CD14-positive monocyte (primary cell): Measurements from ENCODE around the gene FBXL15. TPM values are rescaled to one million over a fixed set of nuclear protein-coding genes. Genes with fewer than 3 reads are reported as not detected.

Source experiments
- DNase-seq, 3 donors: peaks; one replicate each; pipeline ENCODE4 v3.0.0-alpha.2; 2011 to 2022
- H2AFZ ChIP-seq: 2 replicates; pipeline ENCODE4 v1.6.0; 2012; ENCODE audit warnings: mild to moderate bottlenecking, low read depth, low read length, inconsistent platforms; ENCODE audit not compliant: insufficient read depth, poor library complexity, severe bottlenecking
- H3K27ac ChIP-seq, 2 donors: 1 replicate in 1 of 2; 2 replicates in 1 of 2; pipeline ENCODE4 v1.5.1; 2012 to 2013; ENCODE audit warnings: low read length in 2 of 2, control low read depth in 1 of 2, inconsistent platforms in 1 of 2, low read depth in 1 of 2, mild to moderate bottlenecking in 1 of 2
- H3K27me3 ChIP-seq, 2 donors: one replicate each; pipeline versions ENCODE4 v1.6.0 to v1.6.1; 2011 to 2013; ENCODE audit warnings: low read length in 2 of 2; ENCODE audit not compliant: control insufficient read depth in 2 of 2, insufficient read depth in 2 of 2
- H3K36me3 ChIP-seq, 2 donors: replicated peaks in 1 of 2; 1 replicate in 1 of 2; 2 replicates in 1 of 2; pipeline versions ENCODE4 v1.5.1 to v1.6.1; 2012 to 2013; ENCODE audit warnings: low read length in 2 of 2, control low read depth in 1 of 2, inconsistent platforms in 1 of 2, mild to moderate bottlenecking in 1 of 2; ENCODE audit not compliant: insufficient read depth in 2 of 2, control insufficient read depth in 1 of 2
- H3K4me1 ChIP-seq, 2 donors: 1 replicate in 1 of 2; 2 replicates in 1 of 2; pipeline versions ENCODE4 v1.5.1 to v1.6.1; 2012 to 2013; ENCODE audit warnings: low read length in 2 of 2, control low read depth in 1 of 2, inconsistent platforms in 1 of 2, mild to moderate bottlenecking in 1 of 2, moderate library complexity in 1 of 2; ENCODE audit not compliant: insufficient read depth in 2 of 2, control insufficient read depth in 1 of 2
- H3K4me2 ChIP-seq: replicated peaks from 2 replicates; pipeline ENCODE3; 2012; ENCODE audit warnings: low read length, moderate library complexity, mild to moderate bottlenecking; ENCODE audit not compliant: poor library complexity, severe bottlenecking; ENCODE audit errors: extremely low read depth
- H3K4me3 ChIP-seq, 3 experiments: fragments of 200-600 bp in 1 of 3; sonication (generic) in 1 of 3; replicated peaks in 1 of 3; 1 replicate in 2 of 3; 2 replicates in 1 of 3; pipeline ENCODE4 v1.5.1; 2011 to 2013; ENCODE audit warnings: low read length in 3 of 3, mild to moderate bottlenecking in 3 of 3, control low read depth in 2 of 3, low read depth in 2 of 3, inconsistent platforms in 1 of 3, moderate library complexity in 1 of 3
- H3K79me2 ChIP-seq: 2 replicates; pipeline ENCODE4 v1.6.0; 2012; ENCODE audit warnings: mild to moderate bottlenecking, control low read depth, inconsistent platforms, low read length, moderate library complexity; ENCODE audit not compliant: insufficient read depth
- H3K9ac ChIP-seq: 2 replicates; pipeline ENCODE4 v1.6.0; 2017; ENCODE audit warnings: low read length, mild to moderate bottlenecking; ENCODE audit not compliant: insufficient read depth, poor library complexity, severe bottlenecking
- H3K9me3 ChIP-seq, 2 donors: replicated peaks in 1 of 2; 1 replicate in 1 of 2; 2 replicates in 1 of 2; pipeline versions ENCODE4 v1.5.1 to v1.6.1; 2012 to 2013; ENCODE audit warnings: low read length in 2 of 2, control low read depth in 1 of 2; ENCODE audit not compliant: control insufficient read depth in 1 of 2, insufficient read depth in 1 of 2
- H4K20me1 ChIP-seq: 2 replicates; pipeline ENCODE4 v1.6.0; 2012; ENCODE audit warnings: mild to moderate bottlenecking, low read length, control low read depth, moderate library complexity; ENCODE audit not compliant: insufficient read depth
- H3K27ac Mint-ChIP-seq, 7 donors: one replicate each; pipeline ENCODE4 v1.8.0; 2020; ENCODE audit warnings: mild to moderate bottlenecking in 7 of 7, mixed read lengths in 7 of 7, moderate library complexity in 6 of 7, inconsistent platforms in 2 of 7
- H3K27me3 Mint-ChIP-seq, 3 donors: one replicate each; pipeline ENCODE4 v1.8.0; 2021 to 2022; ENCODE audit warnings: low read depth in 3 of 3, mild to moderate bottlenecking in 3 of 3, mixed read lengths in 3 of 3, moderate library complexity in 3 of 3, inconsistent platforms in 1 of 3
- H3K36me3 Mint-ChIP-seq, 2 donors: one replicate each; pipeline ENCODE4 v1.8.0; 2020; ENCODE audit warnings: mixed read lengths in 2 of 2, inconsistent platforms in 1 of 2, mild to moderate bottlenecking in 1 of 2
- H3K4me1 Mint-ChIP-seq: one replicate; pipeline ENCODE4 v1.8.0; 2020; ENCODE audit warnings: mild to moderate bottlenecking, mixed read lengths
- H3K4me3 Mint-ChIP-seq, 2 donors: one replicate each; pipeline ENCODE4 v1.8.0; 2020; ENCODE audit warnings: mild to moderate bottlenecking in 2 of 2, mixed read lengths in 2 of 2, moderate library complexity in 1 of 2
- H3K9me3 Mint-ChIP-seq, 7 donors: one replicate each; pipeline ENCODE4 v1.8.0; 2020 to 2022; ENCODE audit warnings: mixed read lengths in 7 of 7, mild to moderate bottlenecking in 6 of 7, moderate library complexity in 6 of 7, inconsistent platforms in 2 of 7
- WGBS: methylation state at CpG from one replicate; pipeline ENCODE4 v1.1.5; 2013; ENCODE audit warnings: missing lambda C conversion rate; ENCODE audit not compliant: insufficient coverage; 5-methylcytosine and 5-hydroxymethylcytosine counted together
- intact Hi-C, 2 donors: fragments of 100-400 bp; cut with micrococcal nuclease; formaldehyde crosslinking; loops; one replicate each; pipeline versions ENCODE4 v1.15.0 to v1.15.1; 2023
- polyA plus RNA-seq, 3 donors: library from polyadenylated mRNA; depleted of rRNA in 1 of 3; unstranded in 2 of 3; stranded (reverse) in 1 of 3; fragments of 300-500 nt in 2 of 3; fragments of >200 nt in 1 of 3; fragmentation: Illumina TruSeq in 2 of 3; gene quantifications; 1 replicate in 2 of 3; 2 replicates in 1 of 3; pipeline ENCODE4 v1.2.3, GENCODE V29; 2012 to 2021
- TF ChIP-seq, protein P1 (sequence below): fragments of 200-600 bp; IDR thresholded peaks from one replicate; pipeline ENCODE4 v1.8.0; 2022; ENCODE audit warnings: antibody characterized with exemption, mild to moderate bottlenecking

The FBXL15 gene
- polyA plus RNA-seq, 3 donors: 16.0 to 36.3 (median 25.5) TPM

DNA sequence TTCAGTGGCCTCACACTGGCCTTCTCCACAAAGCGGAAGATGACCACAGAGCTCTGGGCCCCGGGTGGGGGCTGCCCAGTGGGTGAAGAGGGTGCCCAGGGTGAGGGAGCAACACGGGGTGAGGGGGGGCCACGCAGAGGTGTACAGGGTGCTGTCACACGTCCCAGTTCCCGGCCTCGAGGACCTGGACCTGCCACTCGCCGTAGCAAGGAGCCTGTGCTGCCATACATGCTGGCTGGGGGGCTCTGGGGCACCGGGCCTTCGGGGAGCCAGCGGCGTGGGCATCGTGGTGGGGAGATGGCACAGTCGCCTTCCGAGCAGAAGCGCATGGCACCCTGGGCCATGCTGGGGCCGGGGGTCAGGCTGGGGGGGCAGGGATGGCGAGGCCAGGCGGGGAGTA is 3.9 kb upstream of the FBXL15 start:
- Histone ChIP-seq H3K27ac (no peak overlapping the region), H4K20me1 (peaks cover under 1% of the 10 kb centered on the region), H3K4me3 (no peak overlapping the region), H3K79me2 (peaks cover 6% of the 10 kb centered on the region), H3K4me2 (no peak overlapping the region), H2AFZ (no peak overlapping the region), H3K36me3 (no peaks in the 10 kb centered on the region), H3K9ac (no peak overlapping the region), H3K27me3 (peaks cover 19 to 49% of the 10 kb centered on the region in 2 donors), H3K9me3 (peaks cover 0 to 1% of the 10 kb centered on the region in 2 donors), H3K4me1 (peaks cover 17 to 24% of the 10 kb centered on the region in 2 donors)
- Mint-ChIP-seq H3K27me3 (peaks cover 38 to 65% (median 40%) of the 10 kb centered on the region in 3 donors), H3K36me3 (no peaks in the 10 kb centered on the region), H3K27ac (no peak overlapping the region), H3K4me1 (peaks cover 22% of the 10 kb centered on the region), H3K9me3 (peaks cover 0 to 7% (median 4%) of the 10 kb centered on the region in 7 donors), H3K4me3 (no peak overlapping the region)
- TF ChIP-seq, protein P1, sequence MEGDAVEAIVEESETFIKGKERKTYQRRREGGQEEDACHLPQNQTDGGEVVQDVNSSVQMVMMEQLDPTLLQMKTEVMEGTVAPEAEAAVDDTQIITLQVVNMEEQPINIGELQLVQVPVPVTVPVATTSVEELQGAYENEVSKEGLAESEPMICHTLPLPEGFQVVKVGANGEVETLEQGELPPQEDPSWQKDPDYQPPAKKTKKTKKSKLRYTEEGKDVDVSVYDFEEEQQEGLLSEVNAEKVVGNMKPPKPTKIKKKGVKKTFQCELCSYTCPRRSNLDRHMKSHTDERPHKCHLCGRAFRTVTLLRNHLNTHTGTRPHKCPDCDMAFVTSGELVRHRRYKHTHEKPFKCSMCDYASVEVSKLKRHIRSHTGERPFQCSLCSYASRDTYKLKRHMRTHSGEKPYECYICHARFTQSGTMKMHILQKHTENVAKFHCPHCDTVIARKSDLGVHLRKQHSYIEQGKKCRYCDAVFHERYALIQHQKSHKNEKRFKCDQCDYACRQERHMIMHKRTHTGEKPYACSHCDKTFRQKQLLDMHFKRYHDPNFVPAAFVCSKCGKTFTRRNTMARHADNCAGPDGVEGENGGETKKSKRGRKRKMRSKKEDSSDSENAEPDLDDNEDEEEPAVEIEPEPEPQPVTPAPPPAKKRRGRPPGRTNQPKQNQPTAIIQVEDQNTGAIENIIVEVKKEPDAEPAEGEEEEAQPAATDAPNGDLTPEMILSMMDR: no peak
- DNase-seq: no peak
- intact Hi-C loops: no loop called here
- 91% methylated on average over 20 of the region's 20 CpGs for WGBS

DNA sequence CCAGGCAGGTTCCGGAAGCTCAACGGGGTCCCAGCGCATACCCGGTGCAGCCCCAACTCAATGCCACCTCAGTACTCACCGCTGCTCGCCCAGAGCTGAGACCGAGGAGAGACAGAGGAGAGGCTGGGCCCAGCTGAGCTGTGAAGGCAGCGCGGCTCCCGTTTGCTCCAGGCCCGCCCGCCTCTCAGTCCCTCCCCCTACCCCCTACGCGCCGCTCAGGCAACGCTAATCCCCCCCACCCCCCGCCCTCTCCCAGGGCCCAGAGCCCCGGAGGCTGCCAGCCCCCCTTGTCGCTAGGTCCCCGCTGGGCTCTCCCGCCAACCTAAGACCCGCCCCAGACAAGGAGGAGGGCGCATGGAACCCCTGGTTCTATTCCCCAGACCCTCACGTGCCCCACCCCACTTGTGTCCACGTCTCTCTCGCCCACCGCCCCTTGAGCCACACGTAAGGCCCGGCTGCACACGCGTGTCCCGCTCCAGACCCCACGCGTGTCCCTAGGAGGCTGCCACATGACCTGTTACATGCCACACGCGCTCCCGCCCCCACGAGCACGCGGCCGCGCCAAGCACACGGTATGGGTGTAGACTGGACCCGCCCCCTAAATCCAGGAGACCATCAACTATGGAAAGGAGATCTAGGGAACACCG is 1.9 kb upstream of the FBXL15 start, which contains the start of gene PSD:
PSD (minus strand) TSS at position 164 of the 647 bp plus-strand sequence. CDS start 1,747 bp downstream, outside the sequence.
- Histone ChIP-seq H4K20me1 (peaks cover 16% of the 10 kb centered on the region), H3K4me1 (peaks cover 33 to 41% of the 10 kb centered on the region in 2 donors), H3K4me2 (peak within 1 kb of the TSS; percentile 98), H2AFZ (no peak within 1 kb of the TSS), H3K27ac (no peak within 1 kb of the TSS), H3K27me3 (peaks cover 11 to 28% of the 10 kb centered on the region in 2 donors), H3K9ac (no peak within 1 kb of the TSS), H3K4me3 (peak within 1 kb of the TSS in 1 of 3 experiments; percentile 96), H3K36me3 (peaks cover 8 to 9% of the 10 kb centered on the region in 2 donors), H3K79me2 (peaks cover 14% of the 10 kb centered on the region), H3K9me3 (no peaks in the 10 kb centered on the region)
- Mint-ChIP-seq H3K4me1 (peaks cover 38% of the 10 kb centered on the region), H3K36me3 (peaks cover 4 to 10% of the 10 kb centered on the region in 2 donors), H3K27ac (peak within 1 kb of the TSS in 1 of 7 donors; percentile 75), H3K4me3 (peak within 1 kb of the TSS; percentile 31 to 97), H3K9me3 (peaks cover 0 to 7% (median 4%) of the 10 kb centered on the region in 7 donors), H3K27me3 (peaks cover 24 to 46% (median 28%) of the 10 kb centered on the region in 3 donors)
- TF ChIP-seq, protein P1: no peak
- WGBS: 9% methylated on average over 28 of the region's 45 CpGs
- intact Hi-C loops: no loop called here
- peak in 1 of 3 donors; percentile 8 for DNase-seq
